Suprapubic skin (tissue), 3 donors: ENCODE data around the gene EYA2.

Source experiments
- EP300 ChIP-seq: sonication (generic); formaldehyde crosslinking; IDR thresholded peaks from one replicate; pipeline ENCODE4 v1.6.1; 2017; ENCODE audit warnings: antibody characterized with exemption
- POLR2A ChIP-seq, 2 donors: fragments of 450-650 bp; IDR thresholded peaks; one replicate each; pipeline ENCODE4 v1.6.1; 2017; ENCODE audit warnings: antibody characterized with exemption in 2 of 2, mild to moderate bottlenecking in 2 of 2, moderate library complexity in 2 of 2
- TF ChIP-seq, protein P1 (sequence below), 2 donors: fragments of 200-600 bp in 1 of 2; fragments of 450-650 bp in 1 of 2; sonication (generic) in 1 of 2; IDR thresholded peaks; one replicate each; pipeline ENCODE4 v1.5.1; 2016 to 2019; ENCODE audit warnings: antibody characterized with exemption in 2 of 2, mild to moderate bottlenecking in 1 of 2, moderate library complexity in 1 of 2

GRCh38 chr20:47178277-47178676 is 283.6 kb downstream of the EYA2 start:
- TF ChIP-seq POLR2A (IDR thresholded peaks at IDR 0.05) (no peak), EP300 (no peak)
- TF ChIP-seq, protein P1, sequence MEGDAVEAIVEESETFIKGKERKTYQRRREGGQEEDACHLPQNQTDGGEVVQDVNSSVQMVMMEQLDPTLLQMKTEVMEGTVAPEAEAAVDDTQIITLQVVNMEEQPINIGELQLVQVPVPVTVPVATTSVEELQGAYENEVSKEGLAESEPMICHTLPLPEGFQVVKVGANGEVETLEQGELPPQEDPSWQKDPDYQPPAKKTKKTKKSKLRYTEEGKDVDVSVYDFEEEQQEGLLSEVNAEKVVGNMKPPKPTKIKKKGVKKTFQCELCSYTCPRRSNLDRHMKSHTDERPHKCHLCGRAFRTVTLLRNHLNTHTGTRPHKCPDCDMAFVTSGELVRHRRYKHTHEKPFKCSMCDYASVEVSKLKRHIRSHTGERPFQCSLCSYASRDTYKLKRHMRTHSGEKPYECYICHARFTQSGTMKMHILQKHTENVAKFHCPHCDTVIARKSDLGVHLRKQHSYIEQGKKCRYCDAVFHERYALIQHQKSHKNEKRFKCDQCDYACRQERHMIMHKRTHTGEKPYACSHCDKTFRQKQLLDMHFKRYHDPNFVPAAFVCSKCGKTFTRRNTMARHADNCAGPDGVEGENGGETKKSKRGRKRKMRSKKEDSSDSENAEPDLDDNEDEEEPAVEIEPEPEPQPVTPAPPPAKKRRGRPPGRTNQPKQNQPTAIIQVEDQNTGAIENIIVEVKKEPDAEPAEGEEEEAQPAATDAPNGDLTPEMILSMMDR (IDR thresholded peaks at IDR 0.05): no peak
